Gastrocnemius medialis (tissue), 4 donors: ENCODE results near the gene SCNN1A. TPM values are rescaled to one million over a fixed set of nuclear protein-coding genes. Genes with fewer than 3 reads are reported as not detected.

ENCODE experiments used
- ATAC-seq, 2 donors: fragments of 150-250 bp; one replicate each; pipeline ENCODE4 v1.9.1; 2016
- DNase-seq, 2 donors: peaks; one replicate each; pipeline ENCODE4 v3.0.0-alpha.2; 2019
- H3K27ac ChIP-seq, 4 donors: fragments of 200-600 bp; sonication (generic); 1 replicate in 1 of 4; 2 replicates in 3 of 4; pipeline ENCODE4 v1.5.1; 2016 to 2018; ENCODE audit warnings: mild to moderate bottlenecking in 2 of 4, moderate library complexity in 1 of 4
- H3K27me3 ChIP-seq, 3 donors: fragments of 200-600 bp; sonication (generic) in 2 of 3; 1 replicate in 1 of 3; 2 replicates in 2 of 3; pipeline versions ENCODE4 v1.5.1 to v1.6.0; 2016 to 2019; ENCODE audit warnings: mild to moderate bottlenecking in 1 of 3, moderate library complexity in 1 of 3
- H3K36me3 ChIP-seq, 2 donors: fragments of 200-600 bp; sonication (generic) in 1 of 2; one replicate each; pipeline ENCODE4 v1.5.1; 2017 to 2018
- H3K4me1 ChIP-seq, 2 donors: fragments of 200-600 bp; sonication (generic) in 1 of 2; one replicate each; pipeline ENCODE4 v1.5.1; 2016 to 2017; ENCODE audit warnings: mild to moderate bottlenecking in 2 of 2
- H3K4me3 ChIP-seq, 4 donors: fragments of 200-600 bp; sonication (generic) in 3 of 4; 1 replicate in 1 of 4; 2 replicates in 3 of 4; pipeline ENCODE4 v1.5.1; 2016 to 2019; ENCODE audit warnings: mild to moderate bottlenecking in 2 of 4
- H3K9me3 ChIP-seq, 3 donors: fragments of 200-600 bp; sonication (generic) in 2 of 3; 1 replicate in 1 of 3; 2 replicates in 2 of 3; pipeline ENCODE4 v1.5.1; 2016 to 2019
- POLR2A ChIP-seq, 2 donors: fragments of 450-650 bp; IDR thresholded peaks; one replicate each; pipeline ENCODE4 v1.6.1; 2017; ENCODE audit warnings: antibody characterized with exemption in 2 of 2, mild to moderate bottlenecking in 2 of 2, moderate library complexity in 2 of 2
- in situ Hi-C, 4 donors: fragments of 200-750 bp; cut with MboI; loops; one replicate each; pipeline versions ENCODE4 v1.15.0 to v1.8.0; 2017; ENCODE audit warnings: low sequenced_read_pairs in 4 of 4
- intact Hi-C: fragments of 100-400 bp; cut with DNase I; formaldehyde crosslinking; loops from one replicate; pipeline ENCODE4 v1.15.1; 2023; ENCODE audit warnings: low total_unique reads
- total RNA-seq, 4 donors: library from RNA; depleted of rRNA; stranded (reverse); fragments of >200 nt; gene quantifications; one replicate each; pipeline versions ENCODE4 v1.1.0 to v1.2.3, GENCODE V29; 2016
- TF ChIP-seq, protein P1 (sequence below), 5 experiments: fragments of 450-650 bp in 3 of 5; fragments of 200-600 bp in 2 of 5; sonication (generic) in 2 of 5; IDR thresholded peaks in 4 of 5; conservative IDR thresholded peaks in 1 of 5; 1 replicate in 4 of 5; 2 replicates in 1 of 5; pipeline ENCODE4 v1.5.1; 2016 to 2019; ENCODE audit warnings: antibody characterized with exemption in 5 of 5, mild to moderate bottlenecking in 3 of 5, moderate library complexity in 3 of 5

SCNN1A gene
- total RNA-seq, 4 donors from 2014 or later: 0.20 to 2.0 (median 0.38) TPM; not detected in 1

DNA sequence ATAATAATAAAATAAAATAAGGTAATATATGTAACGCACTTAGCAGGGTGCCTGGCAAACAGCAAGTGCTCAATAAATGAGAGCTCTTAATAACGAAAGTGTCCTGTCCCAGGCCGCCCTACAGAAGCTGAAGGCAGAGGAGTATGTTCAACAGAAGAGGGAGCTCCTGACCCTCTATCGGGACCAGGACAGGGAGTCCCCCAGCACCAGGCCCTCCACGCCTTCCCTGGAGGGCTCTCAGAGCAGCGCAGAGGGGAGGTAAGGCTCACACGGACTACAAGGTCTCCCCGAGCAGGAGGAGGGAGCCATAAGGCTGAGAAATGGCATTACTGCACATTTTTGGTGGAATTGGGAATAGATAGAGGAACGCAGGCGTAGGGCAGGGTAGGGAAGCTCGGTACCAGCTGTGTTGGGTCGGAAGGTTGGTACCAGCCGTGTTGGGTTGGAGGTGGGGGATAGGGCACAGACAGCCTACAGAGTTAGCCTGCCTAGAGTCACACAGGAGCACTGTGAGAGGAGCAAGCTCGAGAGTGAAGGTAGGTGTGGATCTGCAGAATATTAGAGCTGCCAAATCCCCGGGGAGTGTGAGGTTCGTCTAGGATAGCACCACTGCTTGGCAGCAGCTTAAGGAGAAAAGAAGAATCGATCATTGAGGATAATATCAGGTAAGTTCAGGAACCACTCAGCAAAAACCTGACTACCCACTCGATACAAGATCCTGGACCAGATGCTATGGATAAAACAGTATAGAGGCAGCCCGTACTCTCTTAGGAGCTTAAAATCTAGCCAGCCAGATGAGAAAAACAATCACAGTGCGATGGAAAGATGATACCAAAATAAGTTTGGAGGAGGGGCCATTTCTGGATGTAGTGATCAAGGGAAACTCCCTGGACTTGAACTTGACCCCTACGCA is 48.8 kb downstream of the SCNN1A start:
- H3K27me3 ChIP-seq: no peaks in the 10 kb centered on the region
- intact Hi-C loops: loop anchor here (2.0 kb wide), 1 partner anchor 138 kb away; no protein-coding TSS in a partner anchor
- H3K4me3 ChIP-seq: peak overlapping the region in 1 of 4 donors; percentile 33
- TF ChIP-seq, protein P1, sequence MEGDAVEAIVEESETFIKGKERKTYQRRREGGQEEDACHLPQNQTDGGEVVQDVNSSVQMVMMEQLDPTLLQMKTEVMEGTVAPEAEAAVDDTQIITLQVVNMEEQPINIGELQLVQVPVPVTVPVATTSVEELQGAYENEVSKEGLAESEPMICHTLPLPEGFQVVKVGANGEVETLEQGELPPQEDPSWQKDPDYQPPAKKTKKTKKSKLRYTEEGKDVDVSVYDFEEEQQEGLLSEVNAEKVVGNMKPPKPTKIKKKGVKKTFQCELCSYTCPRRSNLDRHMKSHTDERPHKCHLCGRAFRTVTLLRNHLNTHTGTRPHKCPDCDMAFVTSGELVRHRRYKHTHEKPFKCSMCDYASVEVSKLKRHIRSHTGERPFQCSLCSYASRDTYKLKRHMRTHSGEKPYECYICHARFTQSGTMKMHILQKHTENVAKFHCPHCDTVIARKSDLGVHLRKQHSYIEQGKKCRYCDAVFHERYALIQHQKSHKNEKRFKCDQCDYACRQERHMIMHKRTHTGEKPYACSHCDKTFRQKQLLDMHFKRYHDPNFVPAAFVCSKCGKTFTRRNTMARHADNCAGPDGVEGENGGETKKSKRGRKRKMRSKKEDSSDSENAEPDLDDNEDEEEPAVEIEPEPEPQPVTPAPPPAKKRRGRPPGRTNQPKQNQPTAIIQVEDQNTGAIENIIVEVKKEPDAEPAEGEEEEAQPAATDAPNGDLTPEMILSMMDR (IDR thresholded peaks at IDR 0.05 in 4 of 5, conservative IDR thresholded peaks at IDR 0.05 in 1 of 5): peak; percentile 23 to 57 (median 47)
- TF ChIP-seq POLR2A (IDR thresholded peaks at IDR 0.05): no peak
- H3K27ac ChIP-seq: peak overlapping the region; percentile 37 to 82 (median 66)
- in situ Hi-C loops: loop anchor here in 2 of 4 donors (10.0 to 25.0 kb wide), 3 partner anchors 58 to 138 kb away; partner anchors contain the start of genes LTBR (in 1 of the 2), TAPBPL (in 1 of the 2) and VAMP1 (in 1 of the 2)
- peak; percentile 48 to 55 for ATAC-seq
- peak in 1 of 2 donors; percentile 72 for DNase-seq
- H3K4me1 ChIP-seq: peaks cover 57 to 61% of the 10 kb centered on the region in 2 donors
- H3K36me3 ChIP-seq: peaks cover 0 to 43% of the 10 kb centered on the region in 2 donors
- no peaks in the 10 kb centered on the region for H3K9me3 ChIP-seq

DNA sequence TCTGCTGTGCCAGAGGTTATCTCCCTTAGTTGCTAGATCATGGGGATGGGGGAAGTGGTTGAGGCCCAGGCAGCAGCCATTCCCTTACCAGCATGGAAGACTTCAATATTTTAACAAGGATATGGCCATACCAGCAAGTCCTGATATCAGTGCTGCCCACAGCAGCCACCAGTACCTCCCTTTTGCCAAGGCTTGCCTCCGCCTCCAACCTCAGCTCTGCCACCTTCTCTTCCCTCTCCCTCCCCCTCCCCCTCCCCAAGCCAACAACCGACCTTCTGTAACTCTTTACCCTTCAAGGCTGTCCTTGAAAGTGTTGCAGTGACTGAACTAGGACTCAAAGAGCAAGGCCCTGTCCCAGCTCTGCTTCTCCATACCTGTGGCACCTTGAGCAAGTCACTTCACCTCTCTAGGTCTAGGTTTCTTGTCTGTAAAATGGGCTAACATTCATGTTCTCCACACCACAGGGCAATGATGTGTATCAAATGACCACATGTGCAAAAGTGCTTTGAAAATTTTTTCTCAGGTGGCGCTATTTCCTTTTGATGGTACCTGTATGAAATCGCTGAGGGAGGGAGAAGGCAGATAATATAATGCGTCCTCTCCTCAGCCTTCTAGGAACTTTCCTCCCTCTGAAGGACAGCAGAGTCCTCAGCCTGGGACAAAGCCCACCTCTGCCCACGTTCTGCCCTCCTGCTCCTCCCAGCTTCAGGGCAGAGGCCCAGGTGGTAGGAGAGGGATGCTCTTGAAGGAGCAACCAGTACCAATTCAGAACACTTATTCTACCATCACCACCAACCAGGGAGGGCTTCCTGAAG is 50.2 kb downstream of the SCNN1A start:
- intact Hi-C loops (loop anchor here (2.0 to 5.0 kb wide), 2 partner anchors 44 to 207 kb away; partner anchors contain the start of gene GAPDH), in situ Hi-C loops (loop anchor here in 2 of 4 donors (10.0 to 25.0 kb wide), 3 partner anchors 60 to 140 kb away; partner anchors contain the start of genes LTBR (in 1 of the 2), TAPBPL (in 1 of the 2) and VAMP1 (in 1 of the 2))
- Histone ChIP-seq H3K36me3 (peaks cover 0 to 29% of the 10 kb centered on the region in 2 donors), H3K4me1 (peaks cover 57 to 61% of the 10 kb centered on the region in 2 donors), H3K9me3 (no peaks in the 10 kb centered on the region), H3K4me3 (no peak overlapping the region), H3K27ac (peak overlapping the region; percentile 4 to 85 (median 81)), H3K27me3 (no peaks in the 10 kb centered on the region)
- peak in 1 of 2 donors; percentile 14 for DNase-seq
- TF ChIP-seq, protein P1 (IDR thresholded peaks at IDR 0.05 in 4 of 5, conservative IDR thresholded peaks at IDR 0.05 in 1 of 5): no peak
- no peak for TF ChIP-seq POLR2A (IDR thresholded peaks at IDR 0.05)
- ATAC-seq: no peak

DNA sequence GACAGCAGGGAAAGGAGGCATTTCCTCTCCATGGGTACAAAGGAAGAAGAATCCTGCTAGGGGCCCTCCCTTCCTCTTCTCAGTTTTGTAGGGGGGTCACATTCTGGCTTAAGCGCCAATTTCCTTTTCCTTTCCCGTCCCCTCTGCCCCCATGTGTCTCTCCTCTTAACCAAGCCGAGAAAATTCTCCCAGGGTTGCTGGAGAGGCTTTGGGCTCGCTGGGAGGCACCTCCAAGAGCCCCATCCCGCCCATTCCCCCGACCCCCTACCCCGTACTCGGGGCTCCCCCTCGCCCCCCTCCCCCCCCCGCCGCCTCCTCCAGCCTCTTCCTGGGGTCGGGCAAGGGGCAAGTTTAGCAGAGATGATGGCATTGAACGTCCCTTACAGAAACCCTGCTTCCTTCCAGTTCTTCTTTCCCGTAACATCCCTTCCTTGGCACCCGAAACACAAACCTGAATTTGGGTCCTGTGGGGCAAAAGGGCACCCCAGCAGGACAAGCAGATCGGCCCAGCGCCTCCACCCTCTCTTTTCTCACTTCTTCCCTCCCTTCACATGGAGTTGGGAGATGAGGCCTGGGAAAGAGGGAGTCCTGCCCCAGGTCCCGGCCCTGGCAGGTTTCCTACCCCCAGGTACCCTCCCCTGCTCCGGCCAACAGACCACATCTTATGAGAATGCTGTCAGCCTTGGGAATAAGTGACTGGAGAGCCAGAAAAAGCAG is 51.2 kb downstream of the SCNN1A start:
- intact Hi-C loops: loop anchor here (1.0 to 5.0 kb wide), 4 partner anchors 45 to 229 kb away; partner anchors contain the start of genes GAPDH and LTBR
- no peaks in the 10 kb centered on the region for H3K9me3 ChIP-seq
- DNase-seq: peak in 1 of 2 donors; percentile 13
- peaks cover 0 to 19% of the 10 kb centered on the region in 2 donors for H3K36me3 ChIP-seq
- peaks cover 57 to 61% of the 10 kb centered on the region in 2 donors for H3K4me1 ChIP-seq
- ATAC-seq: no peak
- in situ Hi-C loops: loop anchor here in 1 of 4 donors (10.0 kb wide), 2 partner anchors 61 to 141 kb away; partner anchors contain the start of gene LTBR
- peak overlapping the region; percentile 4 to 27 (median 12) for H3K4me3 ChIP-seq
- H3K27me3 ChIP-seq: no peaks in the 10 kb centered on the region
- peak overlapping the region; percentile 70 to 85 (median 81) for H3K27ac ChIP-seq
- TF ChIP-seq, protein P1 (IDR thresholded peaks at IDR 0.05 in 4 of 5, conservative IDR thresholded peaks at IDR 0.05 in 1 of 5): no peak
- TF ChIP-seq POLR2A (IDR thresholded peaks at IDR 0.05): no peak
